ENCODE results near the gene KCNQ5.

Gene KCNQ5

DNA sequence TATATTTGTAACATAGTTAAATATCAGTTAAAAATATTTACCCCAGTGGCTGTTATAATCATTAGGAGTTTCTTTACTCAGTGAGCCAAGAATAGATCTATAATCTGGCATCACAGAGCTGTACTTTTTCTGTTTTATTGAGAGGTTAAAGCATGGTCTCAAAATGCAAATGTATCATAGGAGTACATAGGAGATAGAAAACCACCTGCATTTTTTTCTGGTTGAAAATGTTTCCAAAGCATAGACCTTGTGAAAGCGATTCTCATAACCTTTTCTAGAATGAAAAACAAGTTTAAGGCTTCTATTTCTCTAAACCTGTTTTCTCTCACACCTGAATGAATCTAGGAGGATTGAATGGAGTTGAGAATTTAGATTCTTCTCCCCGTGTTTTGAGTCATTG is 14.4 kb downstream of the KCNQ5 start:
- Histone ChIP-seq H3K27me3 (ENCODE audit: control insufficient read depth, insufficient read depth, low read length) (no peaks in the 10 kb centered on the region), H3K27ac (no peak overlapping the region), H3K4me1 (no peaks in the 10 kb centered on the region), H3K9me3 (ENCODE audit: control insufficient read depth, low read length) (no peaks in the 10 kb centered on the region), H3K36me3 (ENCODE audit: control insufficient read depth, insufficient read depth, low read length) (no peaks in the 10 kb centered on the region), H3K4me3 (ENCODE audit: low read depth, low read length) (no peak overlapping the region), H3K9ac (no peak overlapping the region), H2AFZ (no peak overlapping the region), H3K4me2 (ENCODE audit: low read length) (no peak overlapping the region), H3K79me2 (no peaks in the 10 kb centered on the region)
- TF ChIP-seq, protein P1, sequence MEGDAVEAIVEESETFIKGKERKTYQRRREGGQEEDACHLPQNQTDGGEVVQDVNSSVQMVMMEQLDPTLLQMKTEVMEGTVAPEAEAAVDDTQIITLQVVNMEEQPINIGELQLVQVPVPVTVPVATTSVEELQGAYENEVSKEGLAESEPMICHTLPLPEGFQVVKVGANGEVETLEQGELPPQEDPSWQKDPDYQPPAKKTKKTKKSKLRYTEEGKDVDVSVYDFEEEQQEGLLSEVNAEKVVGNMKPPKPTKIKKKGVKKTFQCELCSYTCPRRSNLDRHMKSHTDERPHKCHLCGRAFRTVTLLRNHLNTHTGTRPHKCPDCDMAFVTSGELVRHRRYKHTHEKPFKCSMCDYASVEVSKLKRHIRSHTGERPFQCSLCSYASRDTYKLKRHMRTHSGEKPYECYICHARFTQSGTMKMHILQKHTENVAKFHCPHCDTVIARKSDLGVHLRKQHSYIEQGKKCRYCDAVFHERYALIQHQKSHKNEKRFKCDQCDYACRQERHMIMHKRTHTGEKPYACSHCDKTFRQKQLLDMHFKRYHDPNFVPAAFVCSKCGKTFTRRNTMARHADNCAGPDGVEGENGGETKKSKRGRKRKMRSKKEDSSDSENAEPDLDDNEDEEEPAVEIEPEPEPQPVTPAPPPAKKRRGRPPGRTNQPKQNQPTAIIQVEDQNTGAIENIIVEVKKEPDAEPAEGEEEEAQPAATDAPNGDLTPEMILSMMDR (IDR thresholded peaks at IDR 0.05): no peak

DNA sequence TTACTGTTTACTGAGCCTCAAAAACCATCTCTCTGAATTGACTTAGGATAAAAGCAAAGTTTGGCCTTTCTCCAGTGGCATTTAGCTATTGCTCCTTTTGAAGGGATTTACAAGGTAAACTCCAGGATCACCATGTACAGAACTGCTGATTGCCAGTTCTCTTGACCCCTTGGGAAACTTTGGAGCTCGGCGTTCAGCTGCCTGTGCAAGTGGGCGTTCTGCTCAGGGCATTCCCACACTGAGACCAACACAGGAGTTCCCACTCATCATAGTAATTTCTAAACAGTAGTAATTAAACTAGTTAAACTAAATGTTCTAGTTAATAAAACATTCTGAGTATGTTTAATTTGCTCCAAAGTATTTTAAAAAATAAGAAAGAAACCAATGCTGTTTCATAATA is 14.9 kb downstream of the KCNQ5 start:
- Histone ChIP-seq H3K9ac (no peak overlapping the region), H3K4me2 (ENCODE audit: low read length) (no peak overlapping the region), H3K27me3 (ENCODE audit: control insufficient read depth, insufficient read depth, low read length) (no peaks in the 10 kb centered on the region), H3K4me3 (ENCODE audit: low read depth, low read length) (no peak overlapping the region), H3K9me3 (ENCODE audit: control insufficient read depth, low read length) (no peaks in the 10 kb centered on the region), H3K27ac (no peak overlapping the region), H2AFZ (no peak overlapping the region), H3K79me2 (no peaks in the 10 kb centered on the region), H3K36me3 (ENCODE audit: control insufficient read depth, insufficient read depth, low read length) (no peaks in the 10 kb centered on the region), H3K4me1 (no peaks in the 10 kb centered on the region)
- TF ChIP-seq, protein P1 (IDR thresholded peaks at IDR 0.05): no peak

DNA sequence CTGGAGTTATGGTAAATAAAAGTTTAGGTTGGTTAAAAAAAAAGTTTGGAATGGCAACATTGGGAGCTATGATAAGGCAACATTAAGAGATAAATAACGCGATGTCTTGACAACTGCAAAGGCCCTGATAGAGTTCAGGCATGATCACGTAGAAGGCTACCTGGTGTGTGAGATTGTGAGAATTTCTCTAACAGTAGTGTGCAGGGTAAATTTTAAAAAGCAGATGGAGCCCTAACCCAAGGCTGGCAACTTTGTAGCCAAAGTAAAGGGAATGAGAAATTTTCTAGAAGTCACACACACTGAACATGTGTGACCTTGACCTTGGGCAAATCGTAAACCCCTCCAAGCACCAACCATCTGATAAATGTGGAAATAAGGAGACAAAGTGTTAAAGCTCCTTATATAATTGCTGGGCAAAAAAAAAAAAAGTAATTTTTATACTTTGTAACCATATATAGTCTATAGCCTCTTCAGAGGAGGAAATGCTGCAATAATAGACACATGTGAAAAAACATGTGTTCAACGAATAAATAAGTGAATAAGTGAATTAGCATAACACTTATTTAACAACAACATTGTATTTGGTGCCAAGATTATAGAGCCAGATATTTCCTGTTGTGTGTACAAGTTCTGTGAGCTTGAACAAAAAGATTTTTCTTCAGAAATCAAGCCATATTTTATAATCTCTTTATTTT is 18.2 kb downstream of the KCNQ5 start:
- H3K27ac ChIP-seq: no peak overlapping the region
- no peaks in the 10 kb centered on the region for H3K27me3 ChIP-seq (ENCODE audit: control insufficient read depth, insufficient read depth, low read length)
- no peak overlapping the region for H2AFZ ChIP-seq
- no peaks in the 10 kb centered on the region for H3K36me3 ChIP-seq (ENCODE audit: control insufficient read depth, insufficient read depth, low read length)
- H3K4me2 ChIP-seq (ENCODE audit: low read length): no peak overlapping the region
- no peak overlapping the region for H3K4me3 ChIP-seq (ENCODE audit: low read depth, low read length)
- no peaks in the 10 kb centered on the region for H3K4me1 ChIP-seq
- H3K9ac ChIP-seq: no peak overlapping the region
- TF ChIP-seq, protein P1 (IDR thresholded peaks at IDR 0.05): no peak
- H3K79me2 ChIP-seq: no peaks in the 10 kb centered on the region
- no peaks in the 10 kb centered on the region for H3K9me3 ChIP-seq (ENCODE audit: control insufficient read depth, low read length)

DNA sequence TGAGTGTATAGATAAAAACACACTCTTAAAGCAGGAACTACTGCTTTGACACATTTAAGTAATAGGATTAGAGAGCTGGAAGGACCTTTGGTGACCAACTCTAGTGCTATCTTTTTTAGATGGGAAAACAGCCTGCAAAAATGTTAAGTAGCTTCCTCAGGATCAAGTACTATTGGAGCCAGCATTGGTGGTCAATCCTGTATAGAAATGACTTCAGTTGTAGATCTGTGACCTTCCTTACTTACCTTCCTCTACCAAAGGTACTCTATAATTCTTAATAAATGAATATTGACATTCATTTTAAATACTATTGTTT is 18.7 kb downstream of the KCNQ5 start:
- Histone ChIP-seq H3K36me3 (ENCODE audit: control insufficient read depth, insufficient read depth, low read length) (no peaks in the 10 kb centered on the region), H3K27ac (no peak overlapping the region), H3K9ac (no peak overlapping the region), H3K4me2 (ENCODE audit: low read length) (no peak overlapping the region), H2AFZ (no peak overlapping the region), H3K79me2 (no peaks in the 10 kb centered on the region), H3K4me3 (ENCODE audit: low read depth, low read length) (no peak overlapping the region), H3K4me1 (no peaks in the 10 kb centered on the region), H3K9me3 (ENCODE audit: control insufficient read depth, low read length) (no peaks in the 10 kb centered on the region), H3K27me3 (ENCODE audit: control insufficient read depth, insufficient read depth, low read length) (no peaks in the 10 kb centered on the region)
- TF ChIP-seq, protein P1 (IDR thresholded peaks at IDR 0.05): no peak

DNA sequence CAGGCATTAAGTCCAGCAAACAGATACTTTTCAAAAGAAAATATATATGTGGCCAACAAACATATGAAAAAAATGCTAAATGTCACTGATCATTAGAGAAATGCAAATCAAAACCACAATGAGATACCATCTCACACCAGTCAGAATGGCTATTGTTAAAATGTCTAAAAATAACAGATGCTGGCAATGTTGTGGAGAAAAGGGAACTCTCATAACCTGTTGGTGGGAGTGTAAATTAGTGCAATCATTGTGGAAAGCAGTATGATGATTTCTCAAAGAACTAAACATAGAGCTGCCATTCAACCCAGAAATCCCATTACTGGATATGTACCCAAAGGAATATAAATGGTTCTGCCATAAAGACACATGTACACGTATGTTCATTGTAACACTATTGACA is 20.6 kb downstream of the KCNQ5 start:
- no peaks in the 10 kb centered on the region for H3K79me2 ChIP-seq
- TF ChIP-seq, protein P1 (IDR thresholded peaks at IDR 0.05): no peak

More for the DNA sequence above, 20.6 kb downstream of the KCNQ5 start:
- H2AFZ ChIP-seq: no peak overlapping the region
- no peak overlapping the region for H3K27ac ChIP-seq
- no peak overlapping the region for H3K4me2 ChIP-seq (ENCODE audit: low read length)
- H3K4me1 ChIP-seq: no peaks in the 10 kb centered on the region
- no peaks in the 10 kb centered on the region for H3K9me3 ChIP-seq (ENCODE audit: control insufficient read depth, low read length)
- H3K4me3 ChIP-seq (ENCODE audit: low read depth, low read length): no peak overlapping the region
- no peak overlapping the region for H3K9ac ChIP-seq
- no peaks in the 10 kb centered on the region for H3K36me3 ChIP-seq (ENCODE audit: control insufficient read depth, insufficient read depth, low read length)
- H3K27me3 ChIP-seq (ENCODE audit: control insufficient read depth, insufficient read depth, low read length): no peaks in the 10 kb centered on the region

Data from parathyroid adenoma (tissue), 2 donors.